MCF 10A (cell line): Measurements from ENCODE around the gene ZNF200. TPM values are rescaled to one million over a fixed set of nuclear protein-coding genes. Genes with fewer than 3 reads are reported as not detected.

ENCODE experiments used
- BruUV-seq: library from RNA; stranded (reverse); fragments of 400-500 nt; replicated peaks from 2 replicates; lab custom pipeline; 2021; lab: Mats Ljungman, UMichigan
- CTCF ChIA-PET: fragments of 300-600 bp; sonication (Branson Sonifier 250); formaldehyde crosslinking; extraction: SDS; loops from one replicate; lab custom pipeline; 2021; ENCODE audit warnings: antibody characterized with exemption, inconsistent platforms; lab: Yijun Ruan, JAX
- POLR2A ChIA-PET: fragments of 300-600, 350-650 bp; sonication (Branson Sonifier 250); formaldehyde crosslinking; extraction: SDS; loops from one replicate; lab custom pipeline; 2020; ENCODE audit warnings: antibody characterized with exemption, inconsistent platforms; lab: Yijun Ruan, JAX
- DNase-seq: peaks from one replicate; pipeline ENCODE4 v3.0.0-alpha.2; 2018; ENCODE audit not compliant: unreplicated experiment
- H3K27ac Mint-ChIP-seq: one replicate; pipeline ENCODE4 v1.8.0; 2022; ENCODE audit warnings: mild to moderate bottlenecking, low read depth, mixed read lengths; ENCODE audit not compliant: unreplicated experiment
- H3K27me3 Mint-ChIP-seq: one replicate; pipeline ENCODE4 v1.8.0; 2022; ENCODE audit warnings: mixed read lengths; ENCODE audit not compliant: insufficient read depth, unreplicated experiment
- H3K36me3 Mint-ChIP-seq: one replicate; pipeline ENCODE4 v1.8.0; 2022; ENCODE audit warnings: mild to moderate bottlenecking, moderate library complexity, mixed read lengths; ENCODE audit not compliant: insufficient read depth, unreplicated experiment
- H3K4me1 Mint-ChIP-seq: one replicate; pipeline ENCODE4 v1.8.0; 2022; ENCODE audit warnings: mixed read lengths; ENCODE audit not compliant: insufficient read depth, unreplicated experiment
- H3K4me3 Mint-ChIP-seq: one replicate; pipeline ENCODE4 v1.8.0; 2022; ENCODE audit warnings: mild to moderate bottlenecking, moderate library complexity, mixed read lengths; ENCODE audit not compliant: unreplicated experiment
- H3K9me3 Mint-ChIP-seq: one replicate; pipeline ENCODE4 v1.8.0; 2022; ENCODE audit warnings: mixed read lengths; ENCODE audit not compliant: unreplicated experiment
- intact Hi-C: fragments of 100-400 bp; cut with micrococcal nuclease; formaldehyde crosslinking; loops from 2 replicates; pipeline ENCODE4 v1.14.1; 2022
- total RNA-seq: library from RNA; stranded (reverse); gene quantifications from 2 replicates; pipeline ENCODE4 v1.2.3, GENCODE V29; 2022
- TF ChIP-seq, protein P1 (sequence below): fragments of 200-600 bp; IDR thresholded peaks from one replicate; pipeline ENCODE4 v1.8.0; 2022; ENCODE audit warnings: antibody characterized with exemption, mild to moderate bottlenecking; ENCODE audit not compliant: unreplicated experiment

The ZNF200 gene
- total RNA-seq, 1 experiment from 2014 or later: 6.6 TPM

DNA sequence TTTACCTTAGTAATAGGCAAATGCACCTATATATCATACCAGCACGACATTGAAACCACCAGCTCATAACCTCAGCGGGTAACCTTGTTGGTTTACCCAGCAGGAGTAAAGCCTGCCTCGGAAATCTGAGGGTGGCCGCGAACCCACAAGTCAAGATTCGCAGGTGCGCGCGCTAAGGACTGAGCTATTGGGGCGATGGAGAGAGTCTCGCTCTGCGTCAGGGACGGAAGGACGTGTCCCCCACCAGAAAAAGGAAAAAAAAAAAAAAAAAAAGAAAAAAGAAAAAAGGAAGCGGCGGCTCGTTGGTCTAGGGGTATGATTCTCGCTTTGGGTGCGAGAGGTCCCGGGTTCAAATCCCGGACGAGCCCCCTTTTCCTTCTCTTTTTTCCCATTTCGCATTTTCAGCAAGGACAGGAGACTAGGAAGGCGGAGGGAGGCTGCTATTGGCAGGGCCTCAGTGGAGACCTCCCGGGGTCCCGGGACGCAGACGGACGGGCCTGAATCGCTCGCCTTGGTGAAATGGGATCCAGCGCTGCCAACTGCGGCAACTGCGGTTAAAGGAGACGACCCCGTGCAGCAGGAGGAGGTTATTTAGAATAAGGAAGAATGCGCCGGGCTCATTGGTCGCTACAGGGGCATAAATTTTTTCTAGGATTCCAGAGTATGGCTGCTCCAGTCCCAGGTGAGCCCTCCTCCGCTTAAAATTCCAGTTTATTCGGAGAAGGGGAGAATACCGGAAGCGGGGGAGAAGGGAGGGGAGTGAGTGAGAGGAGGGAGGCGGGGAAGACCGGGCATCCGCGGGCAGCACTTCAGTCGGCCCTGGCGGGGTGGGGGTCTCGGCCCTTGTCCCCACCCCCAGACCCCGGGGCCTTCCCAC lies 46.9 kb downstream of the ZNF200 start, which contains the start of gene OR1F1:
TSS of gene OR1F1 (plus strand) at position 407 of the 877 bp plus-strand sequence.
- no TSS peak for BruUV-seq
- peaks cover 17% of the 10 kb centered on the region for H3K36me3 Mint-ChIP-seq
- H3K4me1 Mint-ChIP-seq: peaks cover 5% of the 10 kb centered on the region
- TF ChIP-seq, protein P1, sequence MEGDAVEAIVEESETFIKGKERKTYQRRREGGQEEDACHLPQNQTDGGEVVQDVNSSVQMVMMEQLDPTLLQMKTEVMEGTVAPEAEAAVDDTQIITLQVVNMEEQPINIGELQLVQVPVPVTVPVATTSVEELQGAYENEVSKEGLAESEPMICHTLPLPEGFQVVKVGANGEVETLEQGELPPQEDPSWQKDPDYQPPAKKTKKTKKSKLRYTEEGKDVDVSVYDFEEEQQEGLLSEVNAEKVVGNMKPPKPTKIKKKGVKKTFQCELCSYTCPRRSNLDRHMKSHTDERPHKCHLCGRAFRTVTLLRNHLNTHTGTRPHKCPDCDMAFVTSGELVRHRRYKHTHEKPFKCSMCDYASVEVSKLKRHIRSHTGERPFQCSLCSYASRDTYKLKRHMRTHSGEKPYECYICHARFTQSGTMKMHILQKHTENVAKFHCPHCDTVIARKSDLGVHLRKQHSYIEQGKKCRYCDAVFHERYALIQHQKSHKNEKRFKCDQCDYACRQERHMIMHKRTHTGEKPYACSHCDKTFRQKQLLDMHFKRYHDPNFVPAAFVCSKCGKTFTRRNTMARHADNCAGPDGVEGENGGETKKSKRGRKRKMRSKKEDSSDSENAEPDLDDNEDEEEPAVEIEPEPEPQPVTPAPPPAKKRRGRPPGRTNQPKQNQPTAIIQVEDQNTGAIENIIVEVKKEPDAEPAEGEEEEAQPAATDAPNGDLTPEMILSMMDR: no peak
- DNase-seq: peak; percentile 60
- H3K4me3 Mint-ChIP-seq: peak within 1 kb of the TSS; percentile 78
- ChIA-PET POLR2A (interaction anchor here (0.7 to 1.6 kb wide), 4 partner anchors 11 to 213 kb away, joined by 3 to 5 read pairs (median 4); partner anchors contain the start of genes ZNF174 and ZSCAN32), CTCF (no interaction called here)
- no peaks in the 10 kb centered on the region for H3K9me3 Mint-ChIP-seq
- no peaks in the 10 kb centered on the region for H3K27me3 Mint-ChIP-seq
- intact Hi-C loops: loop anchor here (2.0 kb wide), 2 partner anchors 29 to 77 kb away; no protein-coding TSS in a partner anchor
- peak within 1 kb of the TSS; percentile 50 for H3K27ac Mint-ChIP-seq

DNA sequence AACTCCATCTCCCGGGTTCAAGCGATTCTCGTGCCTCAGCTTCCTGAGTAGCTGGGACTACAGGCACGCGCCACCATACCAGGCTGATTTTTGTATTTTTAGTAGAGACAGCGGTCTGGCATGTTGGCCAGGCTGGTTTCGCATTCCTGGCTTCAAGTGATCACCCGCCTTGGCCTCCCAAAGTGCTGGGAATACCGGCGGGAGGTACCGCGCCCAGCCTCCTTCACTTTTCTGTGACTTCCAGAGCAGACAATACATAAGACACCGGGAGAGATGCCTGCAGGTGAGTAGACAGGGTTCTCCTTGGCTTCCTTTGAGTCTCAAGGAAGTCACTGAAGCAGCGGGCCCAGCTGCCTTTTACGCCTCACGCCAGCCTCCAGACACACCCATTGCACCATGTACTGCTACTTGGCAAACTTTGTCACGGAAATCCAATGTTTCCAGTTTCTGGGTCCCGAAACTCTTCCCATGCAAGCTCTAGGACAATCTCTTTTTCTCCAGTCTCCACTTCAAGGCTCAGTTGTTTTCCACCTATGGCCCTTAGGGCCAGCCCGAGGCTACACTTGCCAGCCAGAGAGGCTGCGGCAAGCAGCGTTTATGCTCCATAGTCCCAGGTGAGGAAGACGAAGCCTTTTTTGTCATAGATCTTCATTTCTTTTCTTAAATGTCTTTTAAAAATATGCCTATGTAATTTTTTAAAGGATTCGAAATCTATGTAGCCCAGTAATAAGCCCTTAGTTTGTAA lies 47.8 kb downstream of the ZNF200 start:
- peak overlapping the region; percentile 78 for H3K4me3 Mint-ChIP-seq
- H3K9me3 Mint-ChIP-seq: no peaks in the 10 kb centered on the region
- no peaks in the 10 kb centered on the region for H3K27me3 Mint-ChIP-seq
- DNase-seq: no peak
- POLR2A ChIA-PET: interaction anchor here (0.7 to 1.2 kb wide), 3 partner anchors 11 to 78 kb away, joined by 3 to 5 read pairs (median 3); partner anchors contain the start of gene ZNF200
- peaks cover 11% of the 10 kb centered on the region for H3K4me1 Mint-ChIP-seq
- H3K36me3 Mint-ChIP-seq: peaks cover 26% of the 10 kb centered on the region
- BruUV-seq: no TSS peak
- TF ChIP-seq, protein P1: no peak
- CTCF ChIA-PET: no interaction called here
- H3K27ac Mint-ChIP-seq: peak overlapping the region; percentile 50
- intact Hi-C loops: no loop called here

DNA sequence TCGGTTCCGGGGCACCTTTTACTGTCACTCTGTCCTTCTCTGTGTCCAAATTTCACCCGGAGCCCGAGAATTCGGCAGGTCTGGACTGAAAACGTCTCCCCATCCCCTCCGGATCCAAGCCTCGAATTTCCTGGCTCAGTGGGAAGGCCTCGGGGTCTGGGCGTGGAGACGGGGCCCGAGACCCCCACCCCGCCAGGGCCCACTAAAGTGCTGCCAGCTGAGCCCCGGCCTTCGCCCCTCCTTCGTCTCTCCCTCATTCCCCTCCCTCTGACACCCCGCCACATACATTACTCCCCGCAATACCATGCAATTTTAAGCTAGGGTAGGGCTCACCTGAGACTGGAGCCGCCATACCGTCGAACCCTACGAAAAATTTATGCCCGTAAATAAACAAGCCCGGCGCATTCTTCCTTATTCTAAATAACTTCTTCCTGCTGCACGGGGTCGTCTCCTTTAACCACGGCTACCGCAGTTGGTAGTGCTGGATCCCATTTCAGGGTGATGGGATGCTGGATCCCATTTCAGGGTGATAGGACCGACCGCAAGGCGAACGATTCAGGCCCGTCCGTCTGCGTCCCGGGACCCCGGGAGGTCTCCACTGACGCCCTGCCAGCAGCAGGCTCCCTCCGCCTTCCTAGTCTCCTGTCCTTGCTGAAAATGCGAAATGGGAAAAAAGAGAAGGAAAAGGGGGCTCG lies 51.4 kb downstream of the ZNF200 start:
- DNase-seq: no peak
- H3K27ac Mint-ChIP-seq: peak overlapping the region; percentile 87
- TF ChIP-seq, protein P1: peak; percentile 53
- peak overlapping the region; percentile 87 for H3K4me3 Mint-ChIP-seq
- BruUV-seq: no TSS peak
- ChIA-PET CTCF (interaction anchor here (0.5 to 2.2 kb wide), 15 partner anchors 12 to 1909 kb away, joined by 3 to 9 read pairs (median 3); partner anchors contain the start of genes NAA60, ZNF213 and ZNF597), POLR2A (interaction anchor here (0.7 to 2.2 kb wide), 7 partner anchors 9 to 315 kb away, joined by 3 to 7 read pairs (median 3); partner anchors contain the start of gene ZNF213)
- H3K4me1 Mint-ChIP-seq: peaks cover 6% of the 10 kb centered on the region
- H3K27me3 Mint-ChIP-seq: no peaks in the 10 kb centered on the region
- H3K9me3 Mint-ChIP-seq: no peaks in the 10 kb centered on the region
- intact Hi-C loops: loop anchor here (1.0 to 2.0 kb wide), 4 partner anchors 99 to 317 kb away; partner anchors contain the start of genes ZNF174 and ZSCAN32
- H3K36me3 Mint-ChIP-seq: peaks cover 19% of the 10 kb centered on the region
